Umbilical cord (tissue), 2 donors: ENCODE results near the gene FBXL13. TPM values are rescaled to one million over a fixed set of nuclear protein-coding genes. Genes with fewer than 3 reads are reported as not detected.
"Not testable (repeated sequence)": the region's sequence is repeated elsewhere in the genome, so short reads cannot be mapped to it uniquely, and the experiment has no call there.

ENCODE experiments used
- DNase-seq: peaks from one replicate; pipeline ENCODE4 v3.0.0-alpha.2; 2015; ENCODE audit warnings: low spot score
- total RNA-seq: library from RNA; depleted of rRNA; stranded (reverse); fragments of >200 nt; gene quantifications from one replicate; pipeline ENCODE4 v1.2.3, GENCODE V29; 2014; ENCODE audit warnings: low replicate concordance; ENCODE audit not compliant: insufficient read depth

FBXL13 gene
- total RNA-seq, 1 donor from 2014 or later, result 5.3 TPM

DNA sequence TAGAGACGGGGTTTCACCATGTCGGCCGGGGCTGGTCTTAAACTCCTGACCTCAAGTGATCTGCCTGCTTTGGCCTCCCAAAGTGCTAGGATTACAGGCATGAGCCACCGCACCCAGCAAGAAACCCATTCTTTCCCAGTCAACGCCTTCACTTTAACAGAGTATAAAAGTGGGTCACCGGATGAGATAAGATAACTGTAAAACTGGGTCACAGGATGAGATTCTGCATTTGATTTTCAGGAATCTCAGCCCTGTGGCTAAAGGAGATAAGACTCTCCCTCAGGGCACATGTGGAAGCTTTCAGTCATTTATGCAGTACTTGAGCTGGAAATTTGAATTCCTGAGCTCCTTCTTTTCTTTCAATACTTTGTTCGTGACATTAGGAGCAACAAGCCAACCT lies 91.0 kb downstream of the FBXL13 start:
- DNase-seq, result no peak

DNA sequence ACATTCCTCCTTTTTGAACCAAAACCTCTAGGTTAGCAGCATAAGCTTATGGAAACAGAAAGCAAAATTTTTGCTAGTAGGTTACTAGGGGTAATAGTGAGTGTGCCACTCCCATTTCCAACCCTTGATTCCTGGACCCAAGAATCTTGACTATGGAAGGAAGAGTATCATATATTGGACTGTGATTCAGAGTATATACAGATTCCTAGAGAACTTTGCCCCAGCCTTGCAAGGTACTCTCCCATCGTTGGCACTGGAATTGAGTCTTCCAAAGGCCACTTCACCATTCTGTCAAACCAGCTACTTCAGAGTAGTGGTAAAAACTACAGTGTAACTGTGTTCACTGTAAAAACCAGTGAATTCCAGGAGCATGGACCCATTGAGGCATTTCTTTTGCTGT lies 92.4 kb downstream of the FBXL13 start:
- DNase-seq, result no peak

DNA sequence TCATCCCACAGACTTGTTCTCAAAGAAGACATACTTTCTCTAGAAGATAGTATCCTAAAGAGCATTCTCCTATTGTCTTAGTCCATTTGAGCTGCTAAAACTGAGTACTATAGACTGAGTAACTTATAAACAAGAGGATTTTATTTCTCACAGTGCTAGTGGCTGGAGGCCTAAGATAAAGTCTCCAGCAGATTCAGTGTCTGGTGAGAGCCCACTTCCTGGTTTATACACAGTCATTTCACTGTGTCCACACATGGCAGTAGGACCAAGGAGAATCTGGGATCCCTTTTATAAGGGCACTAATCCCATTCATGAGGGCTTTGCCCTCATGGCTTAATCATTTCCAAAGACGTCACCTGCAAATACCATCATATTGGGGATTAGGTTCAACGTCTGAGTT lies 93.1 kb downstream of the FBXL13 start:
- DNase-seq, result no peak

DNA sequence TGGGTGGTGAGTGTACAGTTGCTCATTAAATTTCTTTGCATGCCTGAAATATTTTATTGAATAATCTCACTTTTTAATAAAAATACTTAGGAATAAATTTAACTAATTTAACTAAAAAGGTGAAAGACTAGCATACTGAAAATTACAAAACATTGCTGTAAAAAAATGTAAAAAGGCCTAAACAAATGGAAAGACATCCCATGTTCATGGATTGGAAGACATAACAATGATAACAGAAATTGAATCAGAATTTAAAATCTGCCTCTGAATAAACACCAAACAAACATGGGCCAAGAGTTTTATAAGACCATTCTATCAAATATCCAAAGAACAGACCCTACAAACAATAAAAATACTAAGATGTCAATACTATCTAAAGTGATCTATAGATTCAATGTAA lies 94.9 kb downstream of the FBXL13 start:
- no peak for DNase-seq

DNA sequence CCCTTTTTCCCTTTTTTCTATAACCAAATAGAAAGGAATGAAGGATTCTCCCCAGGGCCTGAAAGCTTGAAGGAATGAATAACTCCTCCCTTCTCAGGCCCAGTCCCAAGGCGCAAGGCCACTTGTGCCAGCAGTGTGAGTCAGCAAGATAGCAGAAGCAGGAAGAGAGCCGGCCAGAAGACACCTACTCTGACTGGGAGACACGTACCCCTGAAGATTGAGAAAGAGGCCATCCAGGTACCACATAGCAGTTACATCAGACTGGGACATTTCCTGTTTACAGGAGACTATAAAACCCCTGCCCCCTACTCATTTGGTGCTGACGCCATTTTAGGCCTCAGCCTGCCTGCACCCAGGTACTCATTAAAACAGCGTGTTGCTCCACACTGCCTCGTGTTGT lies 96.3 kb downstream of the FBXL13 start:
- DNase-seq, result no peak

DNA sequence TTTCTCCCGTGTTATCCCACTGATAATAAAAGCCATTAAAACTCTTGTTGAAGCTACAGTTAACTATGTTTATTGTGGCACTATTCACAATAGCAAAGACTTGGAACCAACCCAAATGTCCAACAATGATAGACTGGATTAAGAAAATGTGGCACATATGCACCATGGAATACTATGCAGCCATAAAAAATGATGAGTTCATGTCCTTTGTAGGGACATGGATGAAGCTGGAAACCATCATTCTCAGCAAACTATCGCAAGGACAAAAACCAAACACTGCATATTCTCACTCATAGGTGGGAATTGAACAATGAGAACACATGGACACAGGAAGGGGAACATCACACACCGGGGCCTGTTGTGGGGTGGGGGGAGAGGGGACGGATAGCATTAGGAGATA lies 97.0 kb downstream of the FBXL13 start:
- not testable (repeated sequence) for DNase-seq

DNA sequence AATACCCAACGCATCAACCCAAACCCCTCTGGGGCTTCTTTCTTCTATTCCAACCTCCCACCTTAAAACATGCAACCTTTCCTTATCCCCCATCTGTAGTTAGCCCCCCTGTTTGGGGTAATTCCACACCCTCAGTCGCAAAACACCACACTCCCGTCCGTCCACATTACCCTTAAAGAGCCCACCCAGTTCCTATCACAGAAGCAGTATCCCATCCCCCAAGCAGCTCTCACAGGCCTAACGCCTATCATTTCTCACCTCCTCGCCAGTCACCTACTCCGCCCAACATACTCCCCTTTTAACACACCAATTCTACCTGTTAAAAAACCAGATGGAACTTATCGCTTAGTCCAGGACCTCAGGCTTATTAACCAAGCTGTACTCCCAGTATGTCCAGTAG lies 98.1 kb downstream of the FBXL13 start:
- no peak for DNase-seq

DNA sequence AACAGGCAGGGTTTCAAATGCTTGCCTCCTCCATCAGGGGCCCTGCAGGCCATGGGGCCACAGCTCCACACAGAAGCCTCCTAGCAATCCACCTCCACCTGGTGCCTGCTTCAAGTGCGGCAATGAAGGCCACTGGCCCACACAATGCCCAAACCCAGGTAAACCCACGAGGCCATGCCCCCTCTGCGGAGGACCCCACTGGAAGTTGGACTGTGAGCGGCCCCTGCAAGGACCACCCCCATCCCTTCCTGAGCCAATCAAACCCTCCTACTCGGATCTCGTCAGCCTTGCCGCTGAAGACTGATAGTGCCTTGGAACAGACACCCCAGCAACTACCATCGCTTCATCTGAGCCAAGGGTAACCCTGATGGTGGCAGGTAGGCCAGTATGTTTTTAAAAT lies 98.7 kb downstream of the FBXL13 start:
- no peak for DNase-seq

DNA sequence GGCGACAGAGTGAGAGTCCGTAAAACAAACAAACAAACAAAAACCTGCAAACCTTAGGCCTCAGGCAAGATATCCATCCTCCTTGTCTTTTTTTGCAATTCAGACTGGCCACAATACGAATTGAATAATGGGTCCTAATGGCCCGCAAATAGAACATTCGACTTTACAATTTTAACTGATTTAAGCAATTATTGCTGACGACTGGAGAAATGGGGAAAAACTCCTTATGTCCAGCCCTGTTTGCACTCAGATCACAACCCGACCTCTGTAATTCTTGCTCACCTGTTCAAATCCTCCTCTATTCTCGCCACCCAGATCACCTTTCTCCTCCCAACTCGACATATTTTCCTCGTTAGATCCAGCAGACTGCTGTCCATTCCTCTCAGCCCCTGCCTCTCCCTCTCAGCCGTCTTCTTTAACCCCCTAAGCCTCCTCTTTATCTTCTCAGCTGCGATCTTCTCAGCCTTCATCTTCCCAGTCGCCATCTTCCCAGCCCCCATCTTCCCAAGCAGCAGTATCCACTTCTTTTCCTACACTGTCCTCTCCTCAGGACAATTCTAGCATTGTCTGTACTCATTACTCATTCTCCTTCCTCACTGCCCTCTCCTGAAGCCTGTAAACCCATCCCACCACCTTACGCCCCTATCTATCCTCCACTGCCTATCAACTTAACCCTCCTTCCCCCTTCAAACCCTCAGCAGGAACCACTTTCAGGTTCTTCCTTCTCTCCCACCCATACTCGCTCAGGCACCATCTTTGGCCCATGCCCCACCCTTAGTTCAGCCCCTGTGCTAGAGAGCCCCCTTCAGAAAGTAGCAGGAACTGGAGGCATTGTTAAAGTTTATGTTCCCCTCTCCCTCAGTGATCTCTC lies 100.0 kb downstream of the FBXL13 start:
- DNase-seq, result no peak

DNA sequence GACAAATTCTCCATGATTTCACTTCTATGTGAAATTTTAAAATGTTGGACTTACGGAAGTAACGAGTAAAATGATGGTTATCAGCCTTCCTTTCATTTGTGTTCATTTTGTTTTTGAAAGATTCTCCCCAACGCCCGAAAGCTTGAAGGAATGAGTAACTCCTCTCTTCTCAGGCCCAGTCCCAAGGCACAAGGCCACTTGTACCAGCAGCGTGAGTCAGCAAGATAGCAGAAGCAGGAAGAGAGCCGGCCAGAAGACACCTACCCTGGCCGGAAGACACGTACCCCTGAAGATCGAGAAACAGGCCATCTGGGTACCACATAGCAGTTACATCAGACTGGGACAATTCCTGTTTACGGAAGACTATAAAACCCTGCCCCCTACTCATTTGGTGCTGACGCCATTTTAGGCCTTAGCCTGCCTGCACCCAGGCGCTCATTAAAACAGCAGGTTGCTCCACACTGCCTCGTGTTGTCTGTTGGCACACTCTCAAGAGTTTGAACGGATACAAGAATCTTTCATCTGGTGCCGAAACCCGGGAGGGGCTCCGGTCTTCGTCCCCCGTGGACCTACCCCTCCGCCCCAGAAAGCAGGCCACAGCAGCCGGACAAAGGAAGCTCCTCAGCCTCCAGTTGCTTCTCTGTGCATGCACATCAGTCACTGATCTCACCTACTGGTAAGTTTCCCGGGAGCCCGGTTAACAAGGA lies 101.3 kb downstream of the FBXL13 start:
- DNase-seq, result no peak

DNA sequence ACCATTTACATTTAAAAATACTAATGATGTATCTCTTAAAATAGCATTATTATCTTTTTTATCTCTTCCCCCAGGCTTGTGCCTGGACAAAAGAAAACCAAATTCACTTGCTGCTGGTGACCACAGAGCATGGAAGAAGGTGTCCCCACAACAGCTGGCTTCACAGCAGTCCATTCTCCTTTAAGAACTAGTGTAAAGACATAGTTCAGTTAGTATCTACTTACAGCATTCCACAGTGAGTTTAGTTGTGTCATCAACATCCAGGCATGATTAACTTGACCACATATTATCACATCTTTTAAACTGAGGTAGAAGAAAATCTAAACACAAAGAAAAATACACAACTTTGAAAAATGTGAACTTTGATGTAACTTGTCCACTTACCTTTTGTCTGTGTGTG lies 106.8 kb downstream of the FBXL13 start:
- DNase-seq, result no peak

DNA sequence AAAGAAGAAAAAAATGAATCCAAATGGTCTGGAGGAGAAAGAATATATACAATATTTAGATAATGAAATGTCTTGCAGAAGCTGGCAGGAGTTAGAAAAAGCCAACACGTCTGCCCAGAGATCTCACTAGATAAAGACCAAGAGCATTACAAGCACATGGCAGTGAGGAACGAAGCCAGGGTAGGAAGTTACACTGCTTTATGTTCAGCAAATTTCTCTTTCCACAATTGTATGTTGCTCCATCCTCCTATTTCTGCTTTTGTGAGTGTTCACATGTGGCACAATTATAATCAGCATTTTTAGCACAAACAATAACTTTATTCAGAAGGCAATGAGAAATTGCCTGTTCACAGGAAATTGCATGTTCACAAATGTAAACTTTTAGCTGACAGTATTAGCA lies 108.1 kb downstream of the FBXL13 start:
- no peak for DNase-seq

DNA sequence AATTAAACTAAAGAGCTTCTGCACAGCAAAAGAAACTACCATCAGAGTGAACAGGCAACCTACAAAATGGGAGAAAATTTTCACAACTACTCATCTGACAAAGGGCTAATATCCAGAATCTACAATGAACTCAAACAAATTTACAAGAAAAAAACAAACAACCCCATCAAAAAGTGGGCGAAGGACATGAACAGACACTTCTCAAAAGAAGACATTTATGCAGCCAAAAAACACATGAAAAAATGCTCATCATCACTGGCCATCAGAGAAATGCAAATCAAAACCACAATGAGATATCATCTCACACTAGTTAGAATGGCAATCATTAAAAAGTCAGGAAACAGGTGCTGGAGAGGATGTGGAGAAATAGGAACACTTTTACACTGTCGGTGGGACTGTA lies 112.6 kb downstream of the FBXL13 start:
- not testable (repeated sequence) for DNase-seq

DNA sequence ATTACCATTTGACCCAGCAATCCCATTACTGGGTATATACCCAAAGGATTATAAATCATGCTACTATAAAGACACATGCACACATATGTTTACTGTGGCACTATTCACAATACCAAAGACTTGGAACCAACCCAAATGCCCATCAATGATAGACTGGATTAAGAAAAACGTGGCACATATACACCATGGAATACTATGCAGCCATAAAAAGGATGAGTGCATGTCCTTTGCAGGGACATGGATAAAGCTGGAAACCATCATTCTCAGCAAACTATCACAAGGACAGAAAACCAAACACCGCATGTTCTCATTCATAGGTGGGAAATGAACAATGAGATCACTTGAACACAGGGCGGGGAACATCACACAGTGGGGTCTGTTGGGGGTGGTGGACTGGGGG lies 116.6 kb downstream of the FBXL13 start:
- DNase-seq, result not testable (repeated sequence)

DNA sequence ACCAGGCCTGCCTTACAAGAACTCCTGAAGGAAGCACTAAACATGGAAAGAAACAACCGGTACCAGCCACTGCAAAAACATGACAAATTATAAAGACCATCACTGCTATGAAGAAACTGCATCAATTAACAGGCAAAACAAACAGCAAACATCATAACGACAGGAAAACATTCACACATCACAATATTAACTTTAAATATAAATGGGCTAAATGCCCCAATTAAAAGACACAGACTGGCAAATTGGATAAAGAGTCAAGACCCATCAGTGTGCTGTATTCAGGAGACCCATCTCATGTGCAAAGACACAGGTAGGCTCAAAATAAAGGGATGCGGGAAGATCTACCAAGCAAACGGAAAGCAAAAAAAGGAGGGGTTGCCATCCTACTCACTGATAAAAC lies 120.2 kb downstream of the FBXL13 start:
- DNase-seq, result not testable (repeated sequence)

DNA sequence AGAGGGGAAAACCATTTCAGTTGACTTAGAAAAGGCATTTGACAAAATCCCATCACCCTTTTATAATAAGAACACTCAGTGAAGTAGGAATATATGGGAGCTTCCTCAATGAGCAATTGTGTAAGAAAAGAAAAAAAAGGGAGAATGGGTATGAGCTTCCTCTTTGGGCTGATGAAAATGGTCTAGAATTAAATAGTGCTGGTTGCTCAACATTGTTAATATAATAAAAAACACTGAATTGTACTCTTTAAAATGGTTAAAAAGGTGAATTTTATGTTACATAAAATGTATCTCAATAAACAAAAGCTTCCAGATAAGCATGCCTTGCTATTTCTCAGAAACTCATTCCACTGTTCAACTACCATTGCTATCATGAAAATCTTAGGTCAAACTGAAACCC lies 121.2 kb downstream of the FBXL13 start:
- DNase-seq, result no peak

DNA sequence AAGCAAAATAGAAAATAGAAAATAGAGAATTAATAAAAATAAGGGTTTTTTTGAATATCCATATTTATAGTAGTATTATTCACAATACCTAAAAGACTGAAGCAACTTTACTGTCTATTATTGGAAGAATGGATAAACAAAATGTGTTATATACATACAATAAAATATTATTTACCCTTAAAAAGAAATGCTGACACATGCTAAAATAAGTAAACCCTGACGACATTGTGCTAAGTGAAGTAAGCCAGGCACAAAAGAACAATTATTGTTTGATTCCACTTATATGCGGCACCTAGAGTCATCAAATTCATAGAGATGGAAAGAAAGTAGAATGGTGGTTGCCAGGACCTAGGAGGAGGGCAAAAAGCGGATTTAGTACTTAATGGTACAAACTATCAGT lies 122.8 kb downstream of the FBXL13 start:
- DNase-seq, result no peak

DNA sequence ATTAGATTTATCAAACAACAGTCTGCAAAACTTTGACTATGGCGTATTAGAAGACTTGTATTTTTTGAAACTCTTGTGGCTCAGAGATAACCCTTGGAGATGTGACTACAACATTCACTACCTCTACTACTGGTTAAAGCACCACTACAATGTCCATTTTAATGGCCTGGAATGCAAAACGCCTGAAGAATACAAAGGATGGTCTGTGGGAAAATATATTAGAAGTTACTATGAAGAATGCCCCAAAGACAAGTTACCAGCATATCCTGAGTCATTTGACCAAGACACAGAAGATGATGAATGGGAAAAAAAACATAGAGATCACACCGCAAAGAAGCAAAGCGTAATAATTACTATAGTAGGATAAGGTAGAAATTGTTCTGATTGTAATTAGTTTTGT lies 130.4 kb downstream of the FBXL13 start:
- DNase-seq, result no peak

DNA sequence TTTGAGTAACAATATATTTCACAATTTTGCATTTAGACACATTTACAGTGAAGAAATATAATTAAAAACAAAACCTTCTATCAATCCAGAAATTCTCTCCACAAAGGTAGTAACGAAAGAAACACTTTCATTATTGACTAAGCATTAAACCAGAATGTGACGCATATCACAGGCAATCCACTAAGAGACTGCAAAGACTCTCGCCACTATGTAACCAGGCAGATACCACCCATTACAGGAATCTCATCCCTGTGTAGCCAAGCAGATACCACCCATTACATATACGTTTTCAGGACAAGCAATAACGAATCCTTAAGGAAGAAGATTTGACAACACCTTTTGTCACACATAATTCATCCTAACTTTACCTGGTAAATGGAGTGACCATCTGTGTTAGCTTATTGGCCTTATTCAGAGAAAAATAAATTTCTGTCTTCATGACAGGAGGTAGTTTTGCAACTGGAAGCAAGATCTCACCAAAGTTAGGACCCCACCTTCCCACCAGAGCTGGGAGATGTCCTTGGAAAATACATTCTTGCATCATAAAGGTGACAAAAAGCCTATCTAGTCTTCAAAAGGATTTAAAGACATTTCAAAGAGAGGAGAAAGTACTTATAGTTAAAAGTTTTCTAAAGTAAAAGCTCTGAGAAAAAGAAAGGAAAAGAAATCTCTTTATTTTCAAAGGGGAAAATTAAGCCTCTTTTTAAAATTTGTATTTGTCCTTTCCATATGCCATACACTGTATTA lies 131.0 kb downstream of the FBXL13 start:
- DNase-seq, result no peak

DNA sequence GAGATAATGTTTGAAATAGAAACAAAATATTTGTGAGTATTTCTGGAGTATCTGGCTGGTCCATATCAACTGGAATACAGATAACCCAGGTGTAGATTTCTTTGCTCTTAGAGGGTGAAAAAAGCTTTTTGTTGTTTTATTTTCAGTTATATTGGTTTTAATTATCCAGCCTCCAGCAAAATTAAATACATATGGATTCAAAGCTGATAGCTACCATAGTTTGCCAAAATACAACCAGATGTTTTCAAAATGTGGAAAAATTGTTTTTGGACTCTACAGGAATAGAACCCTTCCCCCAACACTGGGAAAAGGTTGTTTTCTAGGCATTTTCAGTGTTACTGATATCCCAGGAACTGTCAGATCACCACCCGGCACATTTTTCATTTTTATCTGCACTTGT lies 131.7 kb downstream of the FBXL13 start:
- DNase-seq, result no peak

DNA sequence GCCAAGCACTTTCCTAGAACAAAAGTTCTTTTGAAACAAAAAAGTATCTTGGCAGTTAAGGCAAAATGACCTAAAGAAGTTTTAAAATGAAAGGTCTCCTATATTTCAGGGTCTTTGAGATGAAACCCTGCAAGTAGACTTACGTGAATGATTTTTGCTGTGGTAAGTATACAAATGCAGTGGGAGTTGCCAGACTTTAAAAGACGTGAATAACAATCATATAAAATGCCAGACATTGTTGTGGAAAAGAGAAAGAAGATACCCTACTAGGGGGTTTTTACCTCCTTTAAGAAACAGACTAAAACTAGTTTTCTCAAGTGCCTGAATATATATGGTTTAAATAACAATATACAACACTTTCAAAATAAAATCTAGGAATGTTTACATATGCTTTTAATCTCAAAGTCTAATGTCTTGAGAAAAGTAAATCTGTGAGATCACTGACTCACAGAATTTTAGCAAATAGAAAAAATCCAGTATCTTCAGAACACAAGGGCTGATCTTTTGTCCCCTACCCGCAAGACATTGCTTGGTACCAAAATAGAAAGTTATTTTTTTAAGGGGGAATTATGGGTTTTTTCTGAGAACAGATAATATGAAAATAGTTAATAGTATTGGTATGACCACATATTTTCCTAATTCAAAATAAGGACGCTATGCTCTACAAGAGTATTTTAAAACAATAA lies 132.3 kb downstream of the FBXL13 start:
- no peak for DNase-seq

DNA sequence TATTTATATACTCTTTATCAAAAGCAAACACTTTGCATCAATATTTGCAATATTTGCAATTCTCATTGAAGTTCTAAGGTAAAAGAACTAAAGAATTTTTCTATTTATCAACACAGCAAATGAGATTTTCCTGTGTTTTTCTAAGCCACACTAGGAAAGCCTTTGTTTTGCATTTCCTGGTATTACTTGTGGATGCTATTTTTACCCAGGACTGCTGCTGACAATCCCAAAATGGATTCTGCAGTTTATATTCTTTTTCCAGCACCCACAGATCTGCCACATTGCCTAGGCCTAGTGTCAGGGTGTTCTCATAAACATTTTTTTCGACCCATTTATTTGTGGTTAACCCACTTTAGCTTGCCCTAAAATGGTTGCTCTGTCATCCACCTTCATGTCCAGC lies 135.9 kb downstream of the FBXL13 start:
- DNase-seq, result no peak
